ELR (cell line): Measurements from ENCODE around the gene RPP38.

ENCODE experiments used
- DNase-seq: peaks from one replicate; pipeline ENCODE4 v3.0.0-alpha.2; 2015; ENCODE audit warnings: low read depth

RPP38 gene

DNA sequence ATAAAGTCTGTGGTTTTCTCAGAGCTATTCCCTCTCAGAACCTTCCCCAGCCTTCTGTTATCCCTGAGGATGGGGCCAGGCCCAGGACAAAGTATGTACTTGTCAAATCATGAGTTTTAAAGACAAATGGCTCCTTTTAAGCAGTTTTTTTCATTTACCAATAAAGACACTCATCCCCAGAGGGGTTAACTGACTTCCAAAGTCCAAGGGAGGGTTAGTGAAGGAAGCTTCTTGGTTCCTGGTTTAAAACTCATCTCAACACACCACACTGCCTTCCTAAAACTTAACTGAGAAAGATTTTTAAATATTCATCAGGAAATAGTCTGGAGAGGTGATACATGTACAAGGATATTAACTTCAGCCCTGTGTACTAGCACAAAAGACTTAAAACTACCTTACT, 55.4 kb downstream of the RPP38 start:
- DNase-seq, result no peak
